Measurements from ENCODE around the gene NXPH1.

DNA sequence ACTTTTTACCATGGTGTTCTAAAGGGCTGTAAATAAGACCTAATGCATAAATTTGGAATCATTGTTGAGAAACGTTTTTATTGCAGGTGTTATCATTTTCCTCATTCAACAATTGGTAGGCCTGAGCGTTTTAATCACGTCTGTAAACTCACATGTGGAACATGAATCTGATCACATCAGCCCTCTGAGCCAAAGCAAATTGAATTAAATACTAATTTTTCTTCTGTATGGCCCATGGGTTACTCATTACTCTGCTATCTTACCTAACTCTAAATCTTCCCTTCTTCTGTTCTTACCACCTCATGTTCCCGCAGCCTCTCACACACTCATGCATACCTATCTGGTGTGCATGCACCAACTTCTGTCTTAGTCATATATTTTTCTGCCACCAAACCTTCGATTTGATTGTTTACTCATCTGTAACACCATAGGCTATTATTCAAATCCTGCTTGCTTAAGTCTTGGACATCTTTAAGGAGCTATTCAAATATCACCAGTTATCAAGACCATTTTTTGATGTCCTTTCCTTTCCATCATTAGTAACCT is 82.3 kb downstream of the NXPH1 start:
- TF ChIP-seq POLR2A (IDR thresholded peaks at IDR 0.05; ENCODE audit: low read length), result no peak
- no peak for TF ChIP-seq GATA1 (IDR thresholded peaks at IDR 0.05; ENCODE audit: low read depth, low read length)

Data from erythroblast (primary cell).